ENCODE data around the gene PIK3R4.

The PIK3R4 gene

DNA sequence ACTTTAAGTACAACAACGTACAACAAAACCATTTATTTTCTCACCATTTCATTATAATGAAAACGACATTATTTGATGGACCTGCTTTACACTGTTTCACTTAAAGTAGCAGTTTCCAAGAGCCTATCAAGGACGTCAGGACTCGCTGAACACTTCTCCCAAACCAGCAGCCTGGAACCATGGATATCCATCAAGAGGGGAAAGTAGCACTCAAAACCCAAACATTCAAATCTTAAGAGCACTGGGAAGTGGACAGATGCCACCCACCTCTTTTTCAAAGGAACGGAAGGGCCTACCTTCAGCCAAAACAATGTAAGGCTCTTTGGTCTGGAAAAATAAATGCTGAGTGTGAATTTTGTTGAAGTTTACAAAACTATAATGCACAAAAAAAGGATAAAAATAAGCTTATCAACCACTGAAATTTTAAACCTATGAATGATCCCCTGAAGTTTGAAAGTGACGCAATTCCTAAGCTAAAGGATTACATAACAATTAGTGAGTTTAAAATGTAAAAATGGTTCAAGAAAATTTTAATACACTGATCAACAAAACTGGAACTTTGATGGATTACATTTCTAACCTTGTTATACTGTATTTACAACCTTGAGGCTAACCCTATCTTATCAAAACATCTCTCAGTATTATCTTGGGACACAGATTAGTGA, 4.6 kb downstream of the PIK3R4 start:
- no peak for DNase-seq (ENCODE audit: low read depth)

DNA sequence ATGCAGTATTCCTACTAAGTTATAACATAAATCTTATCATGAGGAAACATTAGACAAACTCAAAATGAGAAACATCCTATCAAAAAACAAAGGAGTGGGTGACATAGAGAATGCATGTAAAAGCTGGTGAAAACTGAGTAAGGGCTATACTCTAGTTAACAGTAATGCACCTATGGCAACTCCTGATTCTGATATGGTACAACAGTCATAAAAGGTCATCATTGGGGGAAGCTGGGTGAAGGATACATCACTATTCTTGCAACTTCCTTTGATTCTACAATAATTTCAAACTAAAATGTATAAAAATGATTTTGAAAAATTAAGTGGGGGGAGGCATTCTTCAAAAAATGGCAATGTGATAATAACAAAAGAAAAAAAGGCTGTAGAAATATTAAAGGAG, 6.8 kb downstream of the PIK3R4 start:
- no peak for DNase-seq (ENCODE audit: low read depth)

GRCh38 chr3:130738241-130738640, 8.4 kb downstream of the PIK3R4 start:
- DNase-seq (ENCODE audit: low read depth), result no peak

DNA sequence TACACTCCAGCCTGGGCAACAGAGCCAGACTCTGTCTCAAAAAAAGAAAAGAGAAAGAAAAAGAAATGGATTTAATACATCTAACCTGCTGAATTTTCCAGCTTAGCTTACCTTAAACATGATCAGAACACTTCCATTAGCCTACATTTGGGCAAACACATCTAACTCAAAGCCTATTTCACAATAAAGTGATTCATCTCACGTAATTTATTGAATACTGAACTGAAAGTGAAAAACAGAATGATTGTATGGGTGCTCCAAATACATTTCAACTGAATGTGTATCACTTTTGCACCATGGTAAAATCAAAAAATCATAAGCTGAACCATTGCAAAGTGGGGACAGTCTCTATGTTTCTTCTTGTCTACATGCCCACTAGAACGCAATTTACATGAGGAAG, 9.0 kb downstream of the PIK3R4 start:
- DNase-seq (ENCODE audit: low read depth), result no peak

- DNase-seq (ENCODE audit: low read depth), result no peak
Observed at GRCh38 chr3:130733236-130733875, 13.3 kb downstream of the PIK3R4 start.

DNA sequence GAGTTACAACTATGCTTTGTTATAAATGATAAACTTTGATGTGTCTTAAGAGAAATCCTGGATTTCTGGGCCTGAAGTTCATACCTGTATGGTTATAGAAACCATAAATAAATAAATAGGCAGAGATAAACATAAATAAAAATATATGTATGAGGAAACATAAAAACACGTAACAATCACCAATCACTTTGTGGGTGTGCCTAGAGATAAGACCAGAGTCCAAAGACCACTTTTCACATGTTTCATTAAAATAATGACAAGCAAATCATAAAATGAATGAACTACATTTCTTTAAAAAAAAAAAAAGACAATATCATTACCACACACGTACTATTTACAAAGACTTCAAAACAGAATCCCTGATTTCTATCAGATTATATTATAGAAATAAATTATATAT, 14.1 kb downstream of the PIK3R4 start:
- no peak for DNase-seq (ENCODE audit: low read depth)

DNA sequence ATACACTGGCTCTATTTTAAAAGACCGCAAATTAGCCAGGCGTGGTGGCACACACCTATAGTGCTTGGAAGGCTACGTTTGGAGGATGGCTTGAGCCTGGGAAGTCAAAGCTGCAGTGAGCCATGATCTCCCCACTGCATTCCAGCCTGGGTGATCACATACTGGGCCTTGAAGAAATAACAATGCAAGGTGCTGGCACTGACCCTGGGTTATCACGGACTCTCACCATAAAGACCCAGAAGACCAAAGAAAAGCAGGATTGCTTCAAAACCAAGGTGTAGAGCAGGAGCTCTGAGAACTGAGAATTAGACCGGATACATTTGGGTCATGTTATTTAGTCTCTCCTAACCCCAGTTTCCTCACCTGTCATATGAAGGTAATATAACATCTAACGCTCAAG, 14.8 kb downstream of the PIK3R4 start:
- no peak for DNase-seq (ENCODE audit: low read depth)

DNA sequence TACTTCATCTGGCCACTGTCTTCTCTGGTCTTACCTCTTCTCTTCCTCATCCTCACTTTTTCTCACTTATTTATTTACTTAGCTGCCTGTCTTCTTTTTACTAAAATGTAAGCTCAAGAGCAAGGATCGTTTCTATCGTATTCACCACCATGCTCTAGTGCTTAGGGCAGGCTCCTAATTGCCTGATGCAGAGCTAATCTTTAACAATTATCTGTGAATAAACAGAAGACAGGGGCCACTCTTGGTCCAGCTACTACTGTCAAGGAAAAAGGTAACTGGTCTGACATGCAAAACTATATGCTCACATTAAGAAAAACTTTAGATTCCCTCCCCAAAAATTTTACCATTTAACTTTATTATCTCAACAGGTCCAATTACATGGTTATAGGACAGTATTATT, 17.5 kb downstream of the PIK3R4 start:
- DNase-seq (ENCODE audit: low read depth), result no peak

GRCh38 chr3:130728037-130728436, 18.6 kb downstream of the PIK3R4 start:
- DNase-seq (ENCODE audit: low read depth), result no peak

DNA sequence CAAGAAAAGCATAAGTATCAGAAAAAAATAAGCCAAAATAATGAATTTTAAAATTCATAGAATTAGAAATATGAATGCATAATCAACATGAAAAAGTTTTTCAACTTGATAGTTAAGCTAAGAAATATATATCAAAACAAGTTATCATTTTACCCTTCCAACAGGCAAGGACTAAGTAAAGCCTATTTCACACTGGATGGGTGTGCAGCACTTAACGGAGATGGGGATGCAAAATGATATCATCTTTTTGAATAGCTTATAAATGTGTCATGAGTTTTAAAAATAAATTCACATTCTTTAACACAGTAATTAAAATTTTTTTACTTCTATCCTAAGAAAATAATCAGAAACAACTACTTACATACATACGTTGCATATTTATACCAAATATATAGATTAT, 20.9 kb downstream of the PIK3R4 start:
- no peak for DNase-seq (ENCODE audit: low read depth)

DNA sequence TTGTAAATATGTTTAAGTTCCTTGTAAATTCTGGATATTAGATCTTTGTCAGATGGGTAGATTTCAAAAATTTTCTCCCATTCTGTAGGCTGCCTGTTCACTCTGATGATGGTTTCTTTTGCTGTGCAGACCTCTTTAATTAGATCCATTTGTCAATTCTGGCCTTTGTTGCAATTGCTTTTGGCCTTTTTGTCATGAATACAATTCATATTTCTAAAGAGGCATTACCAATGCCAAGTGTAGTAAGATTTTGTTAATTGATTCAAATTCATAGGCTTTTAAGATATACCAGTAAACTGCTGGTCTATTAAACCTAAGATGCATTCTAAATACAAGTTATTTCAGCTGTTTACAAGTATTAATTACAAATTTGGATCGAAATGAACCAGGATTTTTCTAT, 31.0 kb downstream of the PIK3R4 start:
- DNase-seq (ENCODE audit: low read depth), result no peak

DNA sequence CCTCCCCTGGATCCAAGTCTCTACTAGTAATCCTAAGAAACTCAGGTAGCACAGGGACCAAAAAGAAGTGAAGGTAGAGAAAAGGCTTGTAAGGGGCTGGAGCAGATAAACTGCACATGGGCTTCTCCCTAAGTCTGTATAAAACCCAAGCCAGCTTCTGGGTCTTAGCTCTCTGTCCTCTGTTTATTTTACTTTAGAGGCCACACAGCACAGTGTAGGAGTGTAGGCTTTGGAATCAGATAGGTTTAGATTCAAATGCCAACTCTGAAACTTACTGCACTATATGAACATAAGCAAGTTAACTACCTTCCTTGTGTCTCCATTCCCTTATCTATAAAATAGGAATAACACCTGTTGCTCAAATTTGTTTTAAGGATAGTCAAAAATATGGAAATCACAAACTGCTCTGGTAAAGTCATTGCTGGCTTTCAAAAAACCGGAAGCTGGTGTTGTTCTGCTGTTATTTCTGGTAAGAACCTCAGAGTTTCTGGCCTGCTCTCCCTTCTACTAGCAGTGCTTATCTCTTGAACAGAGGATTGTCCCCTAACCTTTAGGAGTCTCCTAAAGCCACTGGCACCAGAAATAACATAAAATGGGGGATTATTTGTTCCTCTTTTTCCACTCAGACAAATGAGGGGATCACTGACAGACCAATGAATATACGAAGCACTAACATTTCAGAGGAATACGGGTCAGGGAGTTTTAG, 33.8 kb downstream of the PIK3R4 start:
- no peak for DNase-seq (ENCODE audit: low read depth)

GRCh38 chr3:130711565-130712324, 34.9 kb downstream of the PIK3R4 start:
- DNase-seq (ENCODE audit: low read depth), result no peak

GRCh38 chr3:130709671-130710070, 37.0 kb downstream of the PIK3R4 start:
- no peak for DNase-seq (ENCODE audit: low read depth)

- DNase-seq (ENCODE audit: low read depth), result no peak
Observed at GRCh38 chr3:130707902-130708601, 38.6 kb downstream of the PIK3R4 start.

DNA sequence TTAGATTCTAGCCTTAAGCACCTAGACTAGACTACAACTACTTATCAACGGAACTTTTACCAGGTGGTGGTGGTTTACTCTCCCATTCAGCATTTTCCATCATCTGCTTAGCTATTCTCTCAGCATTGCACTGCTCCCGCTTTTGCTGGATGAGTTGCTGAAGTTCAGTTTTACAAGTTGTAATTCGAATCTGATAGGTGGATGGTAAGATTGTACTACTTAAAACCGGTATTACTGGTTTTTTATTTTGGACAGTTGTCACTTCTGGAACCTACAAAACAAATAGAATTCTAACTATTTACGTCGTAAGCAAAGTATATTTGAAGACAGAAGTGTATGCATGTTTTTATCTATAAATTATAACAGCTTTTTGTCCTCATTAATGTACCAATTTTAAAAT, 41.1 kb downstream of the PIK3R4 start:
- no peak for DNase-seq (ENCODE audit: low read depth)

DNA sequence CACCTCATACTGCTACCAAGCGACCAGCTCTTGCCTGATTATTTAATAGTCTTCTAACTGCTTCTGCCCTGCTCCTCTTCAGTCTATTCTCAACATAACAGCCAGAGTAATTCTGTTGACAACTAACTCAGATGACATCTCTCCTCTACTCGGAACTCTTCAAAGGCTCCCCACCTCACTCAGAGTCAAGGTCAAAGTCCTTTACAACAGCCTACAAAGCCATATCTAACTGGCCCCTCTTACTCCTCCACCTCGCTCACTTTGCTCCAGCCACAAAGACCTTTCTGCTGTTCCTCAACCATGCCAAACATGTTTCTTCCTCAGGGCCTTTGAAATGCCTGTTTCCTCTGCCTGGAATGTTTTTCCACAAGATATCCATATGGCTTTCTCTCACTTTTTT, 43.6 kb downstream of the PIK3R4 start:
- no peak for DNase-seq (ENCODE audit: low read depth)

DNA sequence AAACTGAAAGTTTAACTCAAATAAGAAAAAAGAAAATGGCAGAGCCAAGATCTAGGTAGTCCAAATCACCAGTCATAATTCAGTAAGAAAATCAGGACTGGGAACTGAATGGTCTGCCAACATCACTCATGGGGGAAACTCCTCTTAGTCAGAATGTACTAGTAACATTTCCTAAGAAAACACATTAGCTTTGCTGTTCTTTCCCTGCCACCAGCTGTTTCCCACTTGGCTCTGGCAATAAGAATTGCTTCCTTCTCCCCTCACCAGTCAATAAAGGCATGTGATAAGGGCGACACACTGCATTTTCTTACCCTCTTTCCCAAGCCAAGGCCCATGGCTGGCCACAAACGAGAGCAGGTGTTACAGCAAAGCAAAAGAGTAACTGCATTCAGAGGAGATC, 46.1 kb downstream of the PIK3R4 start:
- DNase-seq (ENCODE audit: low read depth), result no peak

GRCh38 chr3:130699765-130700164, 46.9 kb downstream of the PIK3R4 start:
- DNase-seq (ENCODE audit: low read depth), result no peak

DNA sequence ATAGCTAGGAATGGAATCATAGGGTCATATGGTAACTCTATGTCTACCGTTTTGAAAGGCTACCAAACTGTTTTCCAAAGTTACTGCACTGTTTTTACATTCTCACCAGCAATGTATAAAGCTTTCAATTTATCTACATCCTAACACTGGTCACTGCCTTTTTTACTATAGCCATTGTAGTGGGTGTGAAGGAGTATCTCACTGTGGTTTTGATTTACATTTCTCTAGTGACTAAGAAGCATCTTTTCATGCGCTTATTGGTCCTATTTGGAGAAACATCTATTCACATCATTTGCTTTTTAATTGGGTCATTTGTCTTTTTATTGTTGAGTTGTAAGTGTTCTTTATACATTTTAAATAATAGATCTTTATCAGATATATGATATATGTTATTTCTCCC, 53.3 kb downstream of the PIK3R4 start:
- no peak for DNase-seq (ENCODE audit: low read depth)

DNA sequence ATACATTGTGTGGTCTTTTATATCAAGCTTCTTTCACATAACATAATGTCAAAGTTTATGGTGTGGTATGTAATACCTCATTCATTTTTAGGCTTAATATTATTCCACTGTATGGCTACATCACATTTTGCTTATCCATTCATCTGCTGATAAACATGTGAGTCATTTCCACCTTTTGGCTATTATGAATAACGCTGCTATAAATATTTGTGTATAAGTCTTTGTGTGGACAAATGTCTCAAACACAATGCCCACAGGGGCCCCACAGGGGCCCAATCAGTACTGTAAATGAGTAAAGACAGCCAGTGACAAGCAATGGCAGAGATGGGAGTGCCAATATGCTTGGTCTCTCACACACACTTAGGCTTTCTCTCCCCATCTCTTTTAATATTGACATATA, 54.2 kb downstream of the PIK3R4 start:
- no peak for DNase-seq (ENCODE audit: low read depth)
